ENCODE measurements around the gene STAT5A.

The STAT5A gene

DNA sequence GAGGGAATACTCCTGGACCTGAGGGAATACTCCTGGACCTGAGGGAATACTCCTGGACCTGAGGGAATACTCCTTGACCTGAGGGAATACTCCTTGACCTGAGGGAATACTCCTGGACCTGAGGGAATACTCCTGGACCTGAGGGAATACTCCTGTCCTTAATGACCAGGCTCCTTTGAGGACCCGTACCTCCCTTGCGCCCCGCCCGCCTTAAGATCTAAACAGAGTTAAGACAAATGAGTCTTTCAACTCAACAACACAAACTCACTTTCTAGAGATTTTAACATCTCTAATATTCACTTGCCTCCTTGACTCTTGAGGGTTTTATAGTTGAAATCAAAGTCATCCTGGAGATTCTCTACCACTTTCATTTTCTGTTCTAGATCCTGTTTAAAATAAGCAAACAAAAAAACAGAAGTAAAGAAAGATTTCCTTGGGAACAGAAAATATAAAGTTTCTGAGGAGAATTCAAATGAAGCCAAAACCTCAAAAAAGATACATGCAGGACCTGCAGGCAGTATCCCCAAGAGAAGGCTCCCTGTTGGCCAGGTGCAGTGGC, 50.2 kb downstream of the STAT5A start:
- no peak for DNase-seq

DNA sequence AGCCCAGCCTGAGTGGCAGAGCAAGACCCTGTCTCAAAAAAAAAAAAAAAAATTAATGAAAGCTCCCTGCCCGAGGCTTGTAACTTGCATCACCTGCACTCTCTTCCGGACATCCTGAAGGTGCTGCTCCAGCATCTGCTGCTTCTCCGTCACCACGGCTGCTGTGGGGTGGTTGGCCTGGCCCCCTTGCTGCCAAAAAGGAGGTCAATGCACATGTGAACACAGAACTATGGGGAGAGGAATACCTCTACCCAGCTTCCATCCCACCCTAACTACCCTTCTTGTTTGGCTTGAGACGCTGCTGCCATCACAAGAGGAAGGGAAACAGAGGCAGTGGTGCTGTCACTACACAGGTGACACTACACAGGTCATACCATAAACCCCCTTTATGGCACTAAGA, 50.9 kb downstream of the STAT5A start:
- no peak for DNase-seq

DNA sequence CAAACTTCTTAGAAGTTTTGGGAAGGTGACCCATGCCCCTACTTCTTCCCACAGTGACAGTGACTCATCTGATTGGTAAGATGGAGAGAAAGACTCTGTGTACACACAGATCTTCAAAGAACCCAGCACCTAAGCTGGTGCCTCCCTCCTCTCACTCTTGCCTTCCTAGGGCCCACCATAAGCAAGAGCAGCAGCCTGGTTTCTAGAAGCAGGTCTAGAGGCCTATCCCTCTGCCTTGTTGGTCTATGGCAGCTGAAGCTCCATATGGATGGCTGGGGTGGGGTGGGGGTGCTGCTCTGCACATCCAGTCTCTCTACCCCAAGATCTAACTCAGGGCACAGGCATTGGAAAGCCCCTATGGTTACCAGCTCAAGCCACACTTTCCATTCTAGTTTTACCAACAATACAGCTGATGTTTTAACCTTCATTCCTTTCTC, 52.4 kb downstream of the STAT5A start:
- no peak for DNase-seq

DNA sequence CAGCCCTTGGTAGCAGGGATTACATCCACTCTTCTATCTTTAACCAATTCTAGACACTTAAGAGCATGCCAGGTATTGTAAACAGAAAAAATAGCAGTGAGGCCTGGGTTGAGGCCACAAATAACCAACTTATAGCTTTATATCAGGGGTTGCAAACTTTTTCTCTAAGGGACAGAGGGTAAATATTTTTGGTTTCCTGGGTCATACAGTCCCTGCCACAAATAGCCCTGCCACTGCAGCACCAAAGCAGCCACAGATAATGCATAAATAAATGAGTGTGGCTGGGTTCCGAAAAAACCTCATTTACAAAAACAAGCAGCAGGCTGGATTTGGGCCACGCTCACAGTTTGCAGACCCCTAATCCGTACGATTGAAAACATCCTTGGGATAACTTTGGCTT, 53.3 kb downstream of the STAT5A start:
- DNase-seq = no peak

DNA sequence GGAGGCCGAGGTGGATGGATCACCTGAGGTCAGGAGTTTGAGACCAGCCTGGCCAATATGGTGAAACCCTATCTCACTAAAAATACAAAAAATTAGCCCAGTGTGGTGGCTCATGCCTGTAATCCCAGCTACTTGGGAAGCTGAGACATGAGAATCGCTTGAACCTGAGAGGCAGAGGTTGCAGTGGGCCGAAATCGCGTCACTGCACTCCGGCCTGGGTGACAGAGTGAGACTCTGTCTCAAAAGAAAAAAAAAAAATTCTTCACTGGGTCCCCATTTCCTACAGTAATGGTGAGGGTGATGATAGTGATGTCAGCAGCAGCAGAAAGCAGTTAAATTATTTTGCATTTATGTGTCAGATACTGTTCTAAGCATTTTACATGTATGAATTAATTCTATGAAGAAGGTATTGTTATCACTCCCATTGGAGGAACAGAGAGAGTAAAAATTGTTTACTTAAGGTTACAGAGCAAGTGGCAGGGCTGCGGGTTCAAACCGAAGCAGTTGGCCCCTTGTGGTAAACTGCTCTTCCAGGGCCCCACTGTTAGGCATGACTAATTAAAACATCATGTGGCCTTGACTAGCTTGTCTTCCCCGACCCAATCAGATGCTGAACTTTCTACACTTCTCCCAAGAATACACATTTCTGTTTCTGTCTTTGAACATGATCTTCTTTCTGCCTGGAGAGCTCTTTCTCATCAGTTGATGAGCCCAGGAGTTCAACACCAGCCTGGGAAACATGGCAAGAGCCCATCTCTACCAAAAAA, 54.1 kb downstream of the STAT5A start:
- peak; percentile 60 for DNase-seq

DNA sequence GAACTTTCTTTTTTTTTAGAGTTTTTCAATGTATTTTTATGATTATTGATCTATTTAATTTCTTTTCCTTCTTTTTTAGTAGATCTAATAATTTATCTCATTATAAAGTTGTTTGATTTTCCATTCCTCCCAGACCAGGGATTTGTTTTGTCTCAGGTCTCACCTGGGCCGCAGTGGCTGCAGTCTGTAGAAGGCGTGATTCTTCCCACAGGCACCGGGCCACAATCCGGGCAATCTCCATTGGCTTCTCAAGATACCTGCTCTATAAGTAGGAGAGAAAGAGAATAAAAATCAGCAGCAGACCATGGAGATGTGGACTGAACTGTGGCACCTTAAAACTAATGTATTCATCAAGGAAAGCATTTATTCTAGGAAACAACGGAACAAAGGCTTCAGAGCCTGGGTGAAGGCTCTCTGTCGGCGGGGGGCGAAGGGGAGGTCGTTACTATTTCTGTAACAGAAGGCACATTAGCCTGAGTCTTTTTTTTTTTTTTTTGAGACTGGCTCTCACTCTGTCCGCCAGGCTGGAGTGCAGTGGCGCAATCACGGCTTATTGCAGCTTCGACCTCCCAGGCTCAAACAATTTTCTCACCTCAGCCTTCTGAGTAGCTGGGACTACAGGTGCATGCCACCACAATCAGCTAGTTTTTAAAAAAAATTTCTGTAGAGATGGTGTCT, 57.2 kb downstream of the STAT5A start:
- no peak for DNase-seq

DNA sequence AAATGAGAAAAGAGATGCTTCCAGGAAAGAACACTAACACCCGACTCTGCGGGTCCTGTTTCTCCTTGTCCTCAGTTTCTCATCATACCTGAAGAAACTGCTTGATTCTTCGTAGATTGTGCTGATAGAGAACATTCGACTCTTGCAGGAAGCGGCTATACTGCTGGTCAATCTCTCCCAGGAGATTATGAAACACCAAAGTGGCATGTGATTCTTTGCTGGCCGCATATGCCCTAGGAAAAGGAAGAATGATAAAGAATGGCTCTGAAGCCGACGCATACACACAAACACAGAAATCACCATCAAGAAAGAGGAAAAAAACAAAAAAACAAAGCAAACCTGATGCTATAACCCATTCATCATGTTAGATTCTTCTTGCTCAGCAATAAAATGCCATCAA, 58.2 kb downstream of the STAT5A start:
- DNase-seq = no peak

DNA sequence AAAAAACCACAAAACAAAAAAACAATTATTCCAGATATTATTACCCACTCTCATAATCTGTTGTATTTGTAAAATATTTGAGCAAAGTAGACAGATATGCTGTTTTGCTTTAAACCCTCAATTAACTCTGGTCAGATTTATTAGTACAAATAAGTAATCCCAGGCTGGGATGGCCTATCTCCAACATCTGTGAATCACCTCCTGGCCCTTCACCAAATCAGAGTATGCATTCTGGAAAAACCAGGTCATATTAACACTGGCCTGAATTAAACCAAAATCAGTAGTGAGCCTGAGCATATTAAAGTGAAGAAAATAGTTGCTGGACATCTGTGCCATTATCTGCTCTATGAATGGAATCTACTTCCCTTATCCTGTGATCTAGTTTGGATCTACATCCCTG, 58.9 kb downstream of the STAT5A start:
- peak; percentile 90 for DNase-seq

DNA sequence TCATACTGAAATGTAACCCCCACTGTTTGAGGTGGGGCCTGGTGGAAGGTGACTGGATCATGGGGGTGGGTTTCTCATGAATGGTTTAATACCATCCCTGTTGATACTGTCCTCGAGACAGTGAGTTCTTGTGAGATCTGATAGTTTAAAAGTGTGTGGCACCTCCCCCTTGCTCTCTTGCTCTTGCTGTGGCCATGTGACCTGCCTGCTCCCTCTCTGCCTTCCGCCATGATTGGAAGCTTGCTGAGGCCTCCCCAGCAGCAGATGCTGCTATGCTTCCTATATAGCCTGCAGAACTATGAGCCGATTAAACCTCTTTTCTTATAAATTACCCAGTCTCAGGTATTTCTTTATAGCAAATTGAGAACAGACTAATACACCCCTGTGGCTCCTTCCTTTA, 59.3 kb downstream of the STAT5A start:
- DNase-seq = no peak

DNA sequence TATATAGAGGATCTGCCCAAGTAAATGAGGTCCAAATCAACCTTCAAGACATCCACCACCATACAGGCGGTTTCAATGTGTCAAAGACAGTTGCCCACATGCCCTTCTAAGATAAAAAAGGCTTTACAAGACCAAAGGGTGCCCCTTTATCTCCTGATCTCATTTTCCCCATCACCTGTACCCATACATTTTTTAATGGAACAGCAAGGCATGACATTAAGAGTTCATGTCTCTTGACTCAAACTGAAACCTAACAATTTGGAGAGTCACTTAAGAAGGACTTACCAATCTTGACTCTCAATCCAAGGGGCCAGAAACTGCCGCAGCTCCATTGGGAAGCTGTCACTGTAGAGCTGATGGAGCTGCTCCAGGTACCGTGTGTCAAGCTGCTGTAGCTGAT, 59.8 kb downstream of the STAT5A start:
- no peak for DNase-seq

DNA sequence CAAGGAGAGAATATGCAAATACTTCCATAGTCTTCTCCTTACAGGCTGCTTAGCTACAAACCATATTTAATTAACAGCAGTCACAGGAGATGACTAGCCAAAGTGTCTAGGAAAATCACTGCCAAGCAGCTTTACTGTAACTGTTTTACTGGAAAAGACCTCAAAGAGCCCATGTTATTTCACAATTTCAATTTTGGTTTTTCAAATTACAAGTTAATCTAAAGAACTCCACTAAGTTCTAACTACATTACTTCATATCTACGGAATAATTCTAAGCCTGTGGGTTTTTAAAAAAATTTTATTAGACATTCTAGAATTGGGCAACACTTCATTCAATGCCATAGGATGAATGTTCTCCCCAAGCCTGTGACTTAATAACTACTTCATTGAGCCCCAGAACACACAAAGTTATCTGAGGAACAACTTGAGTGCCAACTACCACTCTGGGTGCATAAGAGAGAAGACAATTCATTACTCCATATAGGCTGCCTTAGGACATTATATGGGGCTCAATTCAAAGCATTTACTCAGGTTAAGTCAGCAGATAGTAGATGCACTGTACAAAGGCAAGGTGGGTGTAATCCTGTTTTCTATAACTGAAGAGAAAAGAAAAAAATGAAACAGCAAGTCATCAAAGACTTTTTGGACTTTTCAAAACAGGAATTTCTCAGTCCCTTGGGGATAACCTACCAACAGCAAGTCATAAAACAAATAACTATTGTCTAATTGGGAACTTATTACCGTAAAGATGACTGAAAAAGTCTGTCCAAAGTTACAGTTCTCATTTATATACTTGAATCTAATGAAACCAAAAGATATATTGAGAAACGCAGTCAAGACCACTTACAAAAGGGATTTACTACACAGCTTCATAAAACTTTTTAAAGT, 66.9 kb downstream of the STAT5A start:
- peak; percentile 57 for DNase-seq

DNA sequence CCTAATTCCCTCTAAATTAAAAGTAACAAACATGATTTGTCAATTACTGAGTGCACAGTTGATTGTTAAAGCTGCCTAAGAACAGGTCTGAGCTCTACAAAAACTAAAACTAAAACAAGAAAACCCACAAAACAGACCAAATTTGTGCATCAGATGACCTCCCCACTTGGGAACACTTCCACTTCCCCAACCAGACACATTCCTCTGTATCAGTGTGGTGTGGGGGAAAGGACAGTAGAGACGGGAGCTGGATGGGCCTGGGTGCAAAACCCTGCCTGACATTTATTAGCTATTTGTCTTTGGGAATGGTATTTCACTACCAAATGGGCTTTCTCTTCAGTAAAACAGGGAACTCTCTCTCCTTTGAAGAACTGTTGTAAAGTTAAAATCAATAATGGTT, 70.1 kb downstream of the STAT5A start:
- DNase-seq = no peak

DNA sequence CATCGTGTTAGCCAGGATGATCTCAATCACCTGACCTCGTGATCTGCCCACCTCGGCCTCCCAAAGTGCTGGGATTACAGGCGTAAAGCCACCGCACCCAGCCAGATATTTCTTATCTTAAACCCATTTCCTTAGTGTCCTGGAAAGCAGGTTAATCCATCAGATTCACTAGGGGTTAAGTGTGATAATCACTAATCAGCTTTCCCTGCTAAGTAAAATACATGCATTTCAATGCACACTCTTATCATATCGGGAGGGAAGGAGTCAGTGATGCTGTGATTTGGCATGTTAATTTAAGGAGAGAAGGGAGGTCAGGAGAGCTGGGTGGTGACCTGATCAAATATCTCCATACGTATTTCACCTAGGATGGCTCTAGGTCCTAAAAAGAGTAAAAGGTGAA, 70.8 kb downstream of the STAT5A start:
- DNase-seq = no peak

DNA sequence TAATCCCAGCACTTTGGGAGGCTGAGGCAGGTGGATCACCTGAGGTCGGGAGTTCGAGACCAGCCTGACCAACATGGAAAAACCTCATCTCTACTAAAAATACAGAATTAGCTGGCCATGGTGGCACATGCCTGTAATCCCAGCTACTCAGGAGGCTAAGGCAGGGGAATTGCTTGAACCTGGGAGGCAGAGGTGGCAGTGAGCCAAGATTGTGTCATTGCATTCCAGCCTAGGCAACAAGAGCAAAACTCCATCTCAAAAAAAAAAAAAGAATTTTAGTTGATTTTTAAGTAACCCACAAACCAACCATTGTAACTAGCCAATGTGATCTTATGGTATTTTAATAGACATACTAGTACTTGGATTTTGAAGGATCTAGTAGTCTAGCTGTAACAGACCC, 72.1 kb downstream of the STAT5A start:
- peak; percentile 65 for DNase-seq

All from fibroblast of upper back skin (primary cell).